Right lobe of liver (tissue), 4 donors: ENCODE results near the gene ATXN2L.
"Not testable (repeated sequence)": the region's sequence is repeated elsewhere in the genome, so short reads cannot be mapped to it uniquely, and the experiment has no call there.

Experiments
- CTCF ChIP-seq, 4 donors: fragments of 200-600 bp in 3 of 4; fragments of 450-650 bp in 1 of 4; IDR thresholded peaks; one replicate each; pipeline versions ENCODE4 v1.5.1 to v1.8.0; 2016 to 2022; ENCODE audit warnings: antibody characterized with exemption in 4 of 4, mild to moderate bottlenecking in 2 of 4
- POLR2A ChIP-seq: fragments of 450-650 bp; IDR thresholded peaks from one replicate; pipeline ENCODE4 v1.6.1; 2017; ENCODE audit warnings: antibody characterized with exemption, mild to moderate bottlenecking
- donor health status: DM: no; HTN: no; CAD: no.
- donor health status: DM: no; HTN: no; CAD: no.
- donor health status: DM: no; HTN: yes; CAD: no.

- TF ChIP-seq POLR2A; CTCF (IDR thresholded peaks at IDR 0.05): not testable (repeated sequence)
Observed at GRCh38 chr16:28807445-28808120, 15.2 kb upstream of the ATXN2L start.
